Panc1 (cell line): Measurements from ENCODE around the gene CDH12. TPM values are rescaled to one million over a fixed set of nuclear protein-coding genes. Genes with fewer than 3 reads are reported as not detected.

Experiments
- ATAC-seq: fragments of 200-7000 bp; cut with Tn5 transposase; 2 replicates; pipeline ENCODE4 v1.9.1; 2020; ENCODE audit warnings: mild to moderate bottlenecking, moderate library complexity
- BruUV-seq: library from RNA; stranded (reverse); fragments of 400-500 nt; replicated peaks from 2 replicates; lab custom pipeline; 2021; lab: Mats Ljungman, UMichigan
- CTCF ChIA-PET: fragments of 300-600 bp; sonication (Branson Sonifier 250); formaldehyde crosslinking; loops from one replicate; lab custom pipeline; 2022; ENCODE audit warnings: antibody characterized with exemption; lab: Charles Lee
- POLR2A ChIA-PET: fragments of 300-600 bp; sonication (Branson Sonifier 250); formaldehyde crosslinking; loops from one replicate; lab custom pipeline; 2022; ENCODE audit warnings: antibody characterized with exemption; lab: Charles Lee
- DNase-seq: peaks from one replicate; pipeline ENCODE4 v3.0.0-alpha.2; 2010; ENCODE audit warnings: low read depth, low spot score
- H3K27ac ChIP-seq: 2 replicates; pipeline ENCODE4 v1.5.1; 2011; ENCODE audit warnings: mild to moderate bottlenecking, low read length, inconsistent platforms
- H3K27me3 ChIP-seq: fragments of 200-500 bp; sonication (Bioruptor generic); 2 replicates; pipeline ENCODE4 v1.6.0; 2014; ENCODE audit warnings: low read length, inconsistent platforms; ENCODE audit not compliant: control insufficient read depth, insufficient read depth
- H3K36me3 ChIP-seq: fragments of 200-500 bp; sonication (Bioruptor generic); 2 replicates; pipeline ENCODE4 v1.5.1; 2014; ENCODE audit warnings: inconsistent platforms, mild to moderate bottlenecking, low read length, moderate library complexity; ENCODE audit not compliant: control insufficient read depth, insufficient read depth
- H3K4me1 ChIP-seq: 2 replicates; pipeline ENCODE4 v1.5.1; 2011; ENCODE audit warnings: inconsistent platforms, mild to moderate bottlenecking, low read length, moderate library complexity; ENCODE audit not compliant: control insufficient read depth, insufficient read depth
- H3K4me3 ChIP-seq, 2 experiments: 2 replicates each; pipeline ENCODE4 v1.5.1; 2011 to 2012; ENCODE audit warnings: low read depth in 2 of 2, low read length in 2 of 2, mild to moderate bottlenecking in 2 of 2, inconsistent platforms in 1 of 2, moderate library complexity in 1 of 2
- H3K9me3 ChIP-seq: fragments of 200-500 bp; sonication (Bioruptor generic); 2 replicates; pipeline ENCODE4 v1.5.1; 2014; ENCODE audit warnings: low read depth, mild to moderate bottlenecking, inconsistent platforms, low read length, moderate library complexity; ENCODE audit not compliant: control insufficient read depth, insufficient read depth
- POLR2AphosphoS5 ChIP-seq: IDR thresholded peaks from 2 replicates; pipeline ENCODE4 v1.6.1; 2012; ENCODE audit warnings: mild to moderate bottlenecking, low read depth, low read length, moderate library complexity
- SIN3A ChIP-seq: IDR thresholded peaks from 2 replicates; pipeline ENCODE4 v1.6.1; 2012; ENCODE audit warnings: low read depth, mild to moderate bottlenecking, low read length, moderate library complexity, borderline replicate concordance; ENCODE audit not compliant: insufficient read depth
- TCF7L2 ChIP-seq: IDR thresholded peaks from 2 replicates; pipeline ENCODE4 v1.6.1; 2011; ENCODE audit warnings: mild to moderate bottlenecking, low read depth, low read length, inconsistent platforms
- in situ Hi-C: cut with HindIII; loops from 2 replicates; pipeline ENCODE4 v1.10.0; 2016; ENCODE audit warnings: low sequenced_read_pairs, low pct_unique_long_range_greater_than_20kb
- intact Hi-C: fragments of 100-400 bp; cut with micrococcal nuclease; formaldehyde crosslinking; loops from one replicate; pipeline ENCODE4 v1.10.0; 2022; ENCODE audit not compliant: unreplicated experiment
- total RNA-seq: library from RNA; stranded (reverse); gene quantifications from one replicate; pipeline ENCODE4 v1.2.1, GENCODE V29; 2021; ENCODE audit not compliant: unreplicated experiment
- TF ChIP-seq, protein P1 (sequence below): fragments of 450-650 bp; IDR thresholded peaks from 2 replicates; pipeline ENCODE4 v1.5.1; 2017; ENCODE audit warnings: mild to moderate bottlenecking
- TF ChIP-seq, protein P2 (sequence below), 2 experiments: IDR thresholded peaks; 2 replicates each; pipeline ENCODE4 v1.6.1; 2011 to 2012; ENCODE audit warnings: low read depth in 2 of 2, control low read depth in 1 of 2, low read length in 1 of 2, mild to moderate bottlenecking in 1 of 2, moderate library complexity in 1 of 2; ENCODE audit not compliant: insufficient read depth in 1 of 2

CDH12 gene
- total RNA-seq, 1 experiment from 2014 or later = not detected

DNA sequence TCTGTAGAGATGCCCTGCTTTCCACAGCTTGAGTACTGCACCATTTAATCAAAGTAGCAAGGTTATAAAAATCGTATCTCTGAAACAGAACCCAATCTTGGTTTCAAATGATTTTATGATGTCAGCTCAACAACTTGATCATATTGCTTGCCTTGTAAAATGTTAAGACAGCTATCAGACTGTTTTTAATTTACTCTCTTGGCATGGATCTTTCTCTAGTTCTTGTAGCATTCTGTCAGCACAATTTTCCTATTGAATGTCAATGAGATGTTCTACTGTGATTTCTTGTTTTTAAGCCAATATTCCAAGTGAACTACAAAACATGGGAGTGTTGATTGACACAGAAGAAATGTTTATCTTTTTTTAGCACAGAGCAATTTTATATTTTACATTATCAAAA, 313.4 kb downstream of the CDH12 start:
- ChIA-PET POLR2A (no interaction called here), CTCF (no interaction called here)
- Histone ChIP-seq H3K4me3 (no peak overlapping the region), H3K9me3 (peaks cover 2% of the 10 kb centered on the region; the same call in 1 of the 2 replicates), H3K27ac (no peak overlapping the region), H3K4me1 (no peaks in the 10 kb centered on the region), H3K36me3 (no peaks in the 10 kb centered on the region), H3K27me3 (no peaks in the 10 kb centered on the region)
- ATAC-seq (no peak), DNase-seq (no peak)
- TF ChIP-seq, protein P1, sequence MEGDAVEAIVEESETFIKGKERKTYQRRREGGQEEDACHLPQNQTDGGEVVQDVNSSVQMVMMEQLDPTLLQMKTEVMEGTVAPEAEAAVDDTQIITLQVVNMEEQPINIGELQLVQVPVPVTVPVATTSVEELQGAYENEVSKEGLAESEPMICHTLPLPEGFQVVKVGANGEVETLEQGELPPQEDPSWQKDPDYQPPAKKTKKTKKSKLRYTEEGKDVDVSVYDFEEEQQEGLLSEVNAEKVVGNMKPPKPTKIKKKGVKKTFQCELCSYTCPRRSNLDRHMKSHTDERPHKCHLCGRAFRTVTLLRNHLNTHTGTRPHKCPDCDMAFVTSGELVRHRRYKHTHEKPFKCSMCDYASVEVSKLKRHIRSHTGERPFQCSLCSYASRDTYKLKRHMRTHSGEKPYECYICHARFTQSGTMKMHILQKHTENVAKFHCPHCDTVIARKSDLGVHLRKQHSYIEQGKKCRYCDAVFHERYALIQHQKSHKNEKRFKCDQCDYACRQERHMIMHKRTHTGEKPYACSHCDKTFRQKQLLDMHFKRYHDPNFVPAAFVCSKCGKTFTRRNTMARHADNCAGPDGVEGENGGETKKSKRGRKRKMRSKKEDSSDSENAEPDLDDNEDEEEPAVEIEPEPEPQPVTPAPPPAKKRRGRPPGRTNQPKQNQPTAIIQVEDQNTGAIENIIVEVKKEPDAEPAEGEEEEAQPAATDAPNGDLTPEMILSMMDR = no peak
- no peak for TF ChIP-seq TCF7L2
- TF ChIP-seq, protein P2, sequence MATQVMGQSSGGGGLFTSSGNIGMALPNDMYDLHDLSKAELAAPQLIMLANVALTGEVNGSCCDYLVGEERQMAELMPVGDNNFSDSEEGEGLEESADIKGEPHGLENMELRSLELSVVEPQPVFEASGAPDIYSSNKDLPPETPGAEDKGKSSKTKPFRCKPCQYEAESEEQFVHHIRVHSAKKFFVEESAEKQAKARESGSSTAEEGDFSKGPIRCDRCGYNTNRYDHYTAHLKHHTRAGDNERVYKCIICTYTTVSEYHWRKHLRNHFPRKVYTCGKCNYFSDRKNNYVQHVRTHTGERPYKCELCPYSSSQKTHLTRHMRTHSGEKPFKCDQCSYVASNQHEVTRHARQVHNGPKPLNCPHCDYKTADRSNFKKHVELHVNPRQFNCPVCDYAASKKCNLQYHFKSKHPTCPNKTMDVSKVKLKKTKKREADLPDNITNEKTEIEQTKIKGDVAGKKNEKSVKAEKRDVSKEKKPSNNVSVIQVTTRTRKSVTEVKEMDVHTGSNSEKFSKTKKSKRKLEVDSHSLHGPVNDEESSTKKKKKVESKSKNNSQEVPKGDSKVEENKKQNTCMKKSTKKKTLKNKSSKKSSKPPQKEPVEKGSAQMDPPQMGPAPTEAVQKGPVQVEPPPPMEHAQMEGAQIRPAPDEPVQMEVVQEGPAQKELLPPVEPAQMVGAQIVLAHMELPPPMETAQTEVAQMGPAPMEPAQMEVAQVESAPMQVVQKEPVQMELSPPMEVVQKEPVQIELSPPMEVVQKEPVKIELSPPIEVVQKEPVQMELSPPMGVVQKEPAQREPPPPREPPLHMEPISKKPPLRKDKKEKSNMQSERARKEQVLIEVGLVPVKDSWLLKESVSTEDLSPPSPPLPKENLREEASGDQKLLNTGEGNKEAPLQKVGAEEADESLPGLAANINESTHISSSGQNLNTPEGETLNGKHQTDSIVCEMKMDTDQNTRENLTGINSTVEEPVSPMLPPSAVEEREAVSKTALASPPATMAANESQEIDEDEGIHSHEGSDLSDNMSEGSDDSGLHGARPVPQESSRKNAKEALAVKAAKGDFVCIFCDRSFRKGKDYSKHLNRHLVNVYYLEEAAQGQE (IDR thresholded peaks at IDR 0.05; ENCODE audit: insufficient read depth in 1 of 2, low read depth in 2 of 2, low read length in 1 of 2) = no peak
- no peak for TF ChIP-seq SIN3A
- no peak for TF ChIP-seq POLR2AphosphoS5
- intact Hi-C loops = no loop called here
- BruUV-seq = no TSS peak
- in situ Hi-C loops = no loop called here

GRCh38 chr5:22531986-22532385, 321.2 kb downstream of the CDH12 start:
- ATAC-seq (no peak), DNase-seq (no peak)
- in situ Hi-C loops (no loop called here), intact Hi-C loops (no loop called here)
- ChIA-PET CTCF (no interaction called here), POLR2A (no interaction called here)
- H3K36me3 ChIP-seq = no peaks in the 10 kb centered on the region
- H3K27me3 ChIP-seq = no peaks in the 10 kb centered on the region
- no peak overlapping the region for H3K4me3 ChIP-seq
- TF ChIP-seq, protein P2 (IDR thresholded peaks at IDR 0.05; ENCODE audit: insufficient read depth in 1 of 2, low read depth in 2 of 2, low read length in 1 of 2) = no peak
- TF ChIP-seq POLR2AphosphoS5 (no peak), TCF7L2 (no peak), SIN3A (no peak)
- TF ChIP-seq, protein P1 = no peak
- BruUV-seq = no TSS peak
- no peaks in the 10 kb centered on the region for H3K9me3 ChIP-seq
- H3K27ac ChIP-seq = no peak overlapping the region
- H3K4me1 ChIP-seq = no peaks in the 10 kb centered on the region
